Nucleus accumbens (tissue), 56 donors: ENCODE measurements around the gene ANKRD60.

Experiments used
- DNase-seq, 56 donors: peaks; one replicate each; lab custom pipeline; 2025; lab: John Stamatoyannopoulos, UW

Gene ANKRD60

DNA sequence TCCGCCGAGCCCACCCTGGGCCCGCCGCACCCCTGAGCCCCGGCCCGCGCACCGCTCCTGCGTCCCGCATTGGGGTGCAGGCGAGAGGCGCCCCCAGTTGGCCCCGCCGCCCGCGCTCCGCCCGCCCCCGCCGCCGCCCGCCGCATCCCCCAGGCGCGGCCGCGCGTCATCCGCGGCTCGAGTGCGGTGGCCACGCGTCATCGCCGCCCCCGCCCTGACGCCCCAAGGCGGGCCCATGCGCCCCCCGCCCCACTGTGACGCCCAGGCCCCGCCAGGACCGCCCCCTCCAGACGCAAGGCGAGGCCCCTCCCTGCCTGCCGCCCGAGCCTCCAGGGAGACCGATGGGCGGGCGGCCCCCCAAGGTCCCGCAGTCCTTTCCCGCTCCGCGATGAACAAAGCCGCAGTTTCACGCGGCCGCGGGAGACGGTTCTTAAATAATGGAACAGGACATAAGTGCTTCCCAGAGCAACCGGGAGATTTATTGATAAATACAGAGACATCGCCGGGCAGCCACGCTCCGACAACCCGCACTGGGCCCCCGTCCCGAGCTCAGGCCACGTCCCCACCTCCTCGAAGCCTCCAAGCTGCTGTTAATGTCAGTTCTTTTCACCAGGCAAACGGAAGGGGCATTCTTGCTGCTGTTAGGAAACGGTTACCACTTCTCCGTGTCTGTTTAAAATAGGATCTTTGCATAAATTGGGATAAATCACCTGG lies at the start of gene ANKRD60:
Gene ANKRD60, minus strand, starts transcription at position 170 of the 714 bp plus-strand sequence. Its CDS starts 0 bp downstream, at position 170.
- DNase-seq = peak in 2 of 56 donors; percentile 13 to 48

GRCh38 chr20:58277578-58278472 lies 49.4 kb upstream of the ANKRD60 start:
- no peak for DNase-seq

DNA sequence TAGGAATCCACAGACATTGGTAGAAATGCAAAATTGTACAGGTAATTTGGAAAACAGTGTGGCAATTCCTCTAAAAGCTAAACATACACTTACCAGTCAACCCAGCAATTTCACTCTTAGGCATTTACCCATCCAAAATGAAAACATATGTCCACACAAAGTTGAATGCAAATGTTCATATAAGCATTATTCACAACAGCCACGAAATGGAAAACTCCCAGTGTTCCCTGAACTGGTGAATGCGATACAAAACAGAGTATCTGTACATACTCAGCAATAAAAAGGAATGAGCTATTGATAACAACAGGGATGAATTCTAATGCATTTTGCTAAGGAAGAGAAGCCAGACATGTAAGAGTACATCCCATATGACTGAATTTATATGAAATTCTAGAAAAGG lies 48.7 kb upstream of the ANKRD60 start:
- DNase-seq = no peak

DNA sequence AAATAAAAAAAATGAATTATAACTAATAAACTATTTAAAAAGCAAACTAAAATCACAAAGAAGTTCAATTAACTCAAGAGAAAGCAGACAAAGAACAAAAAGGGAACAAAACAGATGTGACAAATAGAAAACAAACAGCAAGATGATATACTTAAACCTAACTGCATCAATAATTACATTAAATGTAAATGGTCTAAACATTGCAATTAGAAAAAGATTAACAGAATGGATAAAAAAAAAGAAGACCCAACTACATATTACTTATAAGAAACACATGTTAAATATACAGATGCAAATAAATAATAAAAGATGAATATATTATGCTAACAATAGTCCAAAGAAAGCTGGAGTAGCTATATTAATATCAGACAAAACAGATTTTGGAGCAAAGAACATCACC lies 45.9 kb upstream of the ANKRD60 start:
- DNase-seq = no peak

GRCh38 chr20:58271606-58272351 lies 43.3 kb upstream of the ANKRD60 start:
- DNase-seq = no peak

- no peak for DNase-seq
Measured at GRCh38 chr20:58268936-58269619, 40.6 kb upstream of the ANKRD60 start.

DNA sequence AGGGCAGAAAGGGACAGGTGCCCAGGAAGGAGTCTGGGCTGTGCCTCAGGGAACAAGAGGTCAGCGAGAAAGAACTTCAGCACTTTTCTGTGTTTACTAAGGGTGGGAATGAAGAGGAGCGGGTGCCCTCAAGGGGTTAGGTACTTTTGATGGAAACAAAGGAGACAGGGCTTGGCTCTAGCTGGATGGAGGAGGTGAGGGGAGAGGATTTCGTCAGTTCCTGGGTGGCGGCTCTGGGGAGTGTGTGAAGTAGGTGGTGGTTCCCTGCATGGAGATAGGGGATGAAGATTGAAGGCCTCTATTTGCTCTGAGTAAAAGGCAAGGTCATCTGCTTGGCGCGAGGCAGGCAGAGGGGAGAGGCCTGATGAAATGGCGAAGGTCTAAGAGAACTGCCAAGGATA lies 40.0 kb upstream of the ANKRD60 start:
- DNase-seq = no peak

- no peak for DNase-seq
Measured at GRCh38 chr20:58267389-58268215, 39.1 kb upstream of the ANKRD60 start.

GRCh38 chr20:58264271-58264670 lies 35.8 kb upstream of the ANKRD60 start:
- DNase-seq = no peak

DNA sequence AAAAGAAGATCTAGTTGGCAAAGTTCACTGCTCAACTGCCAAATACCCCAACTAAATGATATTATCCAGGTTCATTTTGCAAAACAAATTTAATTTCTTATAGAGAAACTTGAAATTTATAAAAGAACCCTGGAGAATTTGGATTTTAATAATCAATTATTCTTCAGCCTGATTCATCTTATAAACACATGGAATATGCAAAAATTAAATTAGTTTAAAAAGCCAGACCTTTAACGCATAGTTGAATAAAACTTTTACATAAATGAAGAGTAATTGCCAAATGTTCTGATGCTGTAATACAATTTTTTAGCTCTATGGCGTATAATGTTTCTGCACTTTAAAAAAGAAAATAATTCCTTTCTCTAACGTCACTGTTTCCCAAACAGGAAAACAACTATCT lies 33.2 kb upstream of the ANKRD60 start:
- DNase-seq = no peak

- DNase-seq = no peak
Measured at GRCh38 chr20:58260006-58260405, 31.6 kb upstream of the ANKRD60 start.

GRCh38 chr20:58256842-58257241 lies 28.4 kb upstream of the ANKRD60 start:
- no peak for DNase-seq

GRCh38 chr20:58256307-58256706 lies 27.9 kb upstream of the ANKRD60 start:
- no peak for DNase-seq

DNA sequence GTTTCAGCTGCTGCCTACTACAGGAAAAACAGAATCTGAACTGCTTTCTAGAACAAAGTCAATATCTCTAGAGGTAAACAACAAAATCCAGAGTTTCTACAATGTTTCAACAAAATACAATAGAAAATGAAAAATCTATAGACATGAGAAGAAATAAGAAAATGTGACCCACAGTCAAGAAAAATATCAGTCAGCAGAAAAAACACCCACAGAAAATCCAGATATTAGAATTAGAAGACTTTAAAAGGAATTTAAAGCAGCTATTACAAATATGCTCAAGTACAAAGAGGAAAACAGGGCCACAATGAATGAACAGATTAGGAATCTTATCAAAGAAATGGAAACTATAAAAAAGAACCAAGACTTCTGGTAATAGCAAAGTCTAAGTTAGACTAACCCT lies 26.4 kb upstream of the ANKRD60 start:
- DNase-seq = no peak

DNA sequence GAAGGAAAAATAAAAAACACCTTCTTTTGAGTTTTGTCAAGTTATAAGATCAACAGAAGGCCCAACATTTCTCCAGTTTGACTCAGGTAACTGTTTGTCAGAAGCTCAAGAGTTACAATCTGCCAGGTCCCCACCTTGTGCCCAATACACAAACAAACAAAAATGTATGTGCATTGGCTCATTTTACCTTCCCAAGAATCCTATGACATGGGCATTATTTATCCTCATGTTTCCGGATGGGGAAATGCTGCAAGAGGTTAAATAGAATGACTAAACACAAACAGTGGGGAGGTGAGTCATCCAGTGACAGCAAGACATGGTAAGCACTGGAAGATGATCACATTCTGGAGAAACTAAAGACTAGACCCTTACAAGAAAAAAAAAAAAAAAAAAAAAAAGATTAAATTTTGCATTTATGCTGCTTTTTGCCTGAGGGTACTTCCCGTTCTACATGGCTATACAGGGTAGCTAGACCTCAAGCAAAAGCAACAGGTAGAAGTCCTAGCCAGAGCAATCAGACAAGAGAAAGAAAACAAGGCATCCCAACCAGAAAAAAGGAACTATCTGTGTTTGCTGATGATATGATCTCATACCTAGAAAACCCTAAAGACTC lies 23.6 kb upstream of the ANKRD60 start:
- DNase-seq = no peak

DNA sequence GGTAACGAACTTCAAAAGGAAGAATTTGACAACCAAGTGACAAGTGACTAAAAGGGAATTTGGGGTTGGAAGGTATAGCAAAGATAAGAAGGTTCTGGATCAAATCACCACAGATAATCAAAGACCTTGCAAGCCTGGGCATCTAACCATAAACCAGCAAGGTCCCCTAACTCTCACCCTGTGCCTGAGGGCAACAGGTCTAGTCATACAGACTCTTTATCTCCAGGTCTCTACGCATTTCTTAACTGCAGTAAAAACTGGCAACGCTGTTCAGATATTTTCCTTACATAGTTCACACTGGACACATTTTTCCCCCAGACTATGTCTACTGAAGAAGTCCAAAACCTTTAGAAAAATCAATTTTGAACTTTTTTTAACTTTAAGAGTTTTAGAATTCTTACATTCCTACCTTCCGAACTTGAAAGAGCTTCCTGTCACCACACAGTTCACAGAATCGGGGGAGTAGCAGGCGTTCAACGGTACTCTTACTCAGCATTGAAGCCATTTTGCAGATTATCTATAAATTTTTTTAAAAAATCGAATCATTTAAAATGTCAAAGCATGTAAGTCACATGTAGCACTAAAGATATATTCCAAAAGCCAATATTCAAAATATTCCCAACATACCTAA lies 23.0 kb upstream of the ANKRD60 start:
- DNase-seq = no peak

DNA sequence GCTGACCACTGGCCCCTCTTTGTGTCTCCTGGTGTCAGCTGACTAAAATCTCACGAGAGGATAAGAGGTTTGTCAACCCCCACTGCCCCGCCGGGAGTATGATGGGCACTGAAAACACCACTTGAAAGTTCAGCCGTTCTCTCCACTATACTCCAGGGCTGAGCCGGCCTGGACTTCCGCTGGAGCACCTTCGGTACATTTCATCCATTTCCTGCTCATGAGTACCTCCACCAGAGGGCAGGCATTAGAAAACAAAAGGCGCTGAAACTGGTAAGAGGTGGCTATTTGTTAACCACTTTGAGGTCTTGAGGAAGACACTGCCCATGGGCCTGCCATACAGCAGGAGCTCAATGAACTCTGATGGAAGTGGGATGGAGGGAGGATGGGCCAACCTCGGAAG lies 17.9 kb upstream of the ANKRD60 start:
- DNase-seq = no peak

DNA sequence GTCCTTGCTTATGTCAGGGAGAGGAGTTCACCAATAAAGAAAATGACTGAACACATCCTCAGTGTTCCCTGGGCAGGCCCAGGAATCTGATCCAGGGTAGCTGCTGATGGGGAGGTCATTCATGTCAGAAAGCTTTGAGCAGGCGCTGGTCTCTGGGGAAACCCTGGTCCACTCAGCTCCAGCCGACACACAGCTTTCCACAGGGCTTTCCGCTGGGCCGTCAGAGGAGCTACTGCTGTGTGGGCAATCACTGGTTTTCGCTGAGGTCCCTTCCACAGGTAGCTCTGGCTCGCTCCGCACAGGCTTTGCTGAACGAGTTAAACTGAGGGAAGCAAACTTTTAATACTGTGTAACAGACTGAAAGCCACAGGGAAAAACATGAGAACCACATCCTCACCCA lies 17.5 kb upstream of the ANKRD60 start:
- DNase-seq = no peak
